Liver (tissue), 9 donors: ENCODE data around the gene SMS. TPM values are rescaled to one million over a fixed set of nuclear protein-coding genes. Genes with fewer than 3 reads are reported as not detected.

Experiments used
- DNase-seq: peaks from one replicate; pipeline ENCODE4 v3.0.0-alpha.2; 2017; ENCODE audit warnings: low spot score
- H3K27ac ChIP-seq, 2 donors: one replicate each; pipeline ENCODE4 v1.7.0; 2013; ENCODE audit warnings: inconsistent platforms in 2 of 2, low read length in 2 of 2, control low read depth in 1 of 2, low read depth in 1 of 2, mild to moderate bottlenecking in 1 of 2
- H3K27me3 ChIP-seq, 4 donors: one replicate each; pipeline versions ENCODE4 v1.6.1 to v1.7.0; 2013; ENCODE audit warnings: low read length in 3 of 4, inconsistent platforms in 1 of 4, mild to moderate bottlenecking in 1 of 4, moderate library complexity in 1 of 4; ENCODE audit not compliant: control insufficient read depth in 4 of 4, insufficient read depth in 4 of 4
- H3K36me3 ChIP-seq, 4 donors: one replicate each; pipeline versions ENCODE4 v1.6.1 to v1.7.0; 2013; ENCODE audit warnings: low read length in 3 of 4, mild to moderate bottlenecking in 3 of 4, low read depth in 1 of 4, moderate library complexity in 1 of 4; ENCODE audit not compliant: control insufficient read depth in 4 of 4, insufficient read depth in 3 of 4
- H3K4me1 ChIP-seq, 4 donors: one replicate each; pipeline versions ENCODE4 v1.6.1 to v1.7.0; 2013; ENCODE audit warnings: low read length in 3 of 4, mild to moderate bottlenecking in 3 of 4, moderate library complexity in 1 of 4; ENCODE audit not compliant: control insufficient read depth in 4 of 4, insufficient read depth in 4 of 4
- H3K4me3 ChIP-seq, 3 donors: one replicate each; pipeline versions ENCODE4 v1.6.1 to v1.7.0; 2013; ENCODE audit warnings: low read length in 3 of 3, control low read depth in 1 of 3, low read depth in 1 of 3, mild to moderate bottlenecking in 1 of 3
- H3K9ac ChIP-seq, 2 donors: one replicate each; pipeline ENCODE4 v1.7.0; 2013; ENCODE audit warnings: low read length in 2 of 2, mild to moderate bottlenecking in 2 of 2, moderate library complexity in 2 of 2, control low read depth in 1 of 2, low read depth in 1 of 2
- H3K9me3 ChIP-seq, 4 donors: one replicate each; pipeline versions ENCODE4 v1.6.1 to v1.7.0; 2013; ENCODE audit warnings: low read length in 3 of 4; ENCODE audit not compliant: control insufficient read depth in 4 of 4
- ATF3 ChIP-seq: IDR thresholded peaks from 2 replicates; pipeline ENCODE4 v1.6.1; 2016; ENCODE audit warnings: antibody characterized with exemption
- CTCF ChIP-seq: fragments of 150-350 bp; IDR thresholded peaks from 2 replicates; pipeline ENCODE4 v1.5.1; 2017; ENCODE audit warnings: improper control_type of control experiment, low read depth, low read length; ENCODE audit not compliant: missing input control
- FOXA1 ChIP-seq: IDR thresholded peaks from 2 replicates; pipeline ENCODE4 v1.6.1; 2016; ENCODE audit warnings: antibody characterized with exemption
- JUND ChIP-seq, 2 donors: IDR thresholded peaks; 2 replicates each; pipeline ENCODE4 v1.6.1; 2016; ENCODE audit warnings: antibody characterized with exemption in 2 of 2
- MAX ChIP-seq: IDR thresholded peaks from 2 replicates; pipeline ENCODE4 v1.6.1; 2016; ENCODE audit warnings: antibody characterized with exemption
- NR2F2 ChIP-seq: IDR thresholded peaks from 2 replicates; pipeline ENCODE4 v1.6.1; 2016; ENCODE audit warnings: antibody characterized with exemption
- RAD21 ChIP-seq, 2 donors: IDR thresholded peaks; 2 replicates each; pipeline ENCODE4 v1.6.1; 2016; ENCODE audit warnings: antibody characterized with exemption in 2 of 2, mild to moderate bottlenecking in 2 of 2
- REST ChIP-seq: IDR thresholded peaks from 2 replicates; pipeline ENCODE4 v1.6.1; 2016; ENCODE audit warnings: antibody characterized with exemption, mild to moderate bottlenecking
- RXRA ChIP-seq, 2 donors: IDR thresholded peaks; 2 replicates each; pipeline ENCODE4 v1.6.1; 2017 to 2018; ENCODE audit warnings: antibody characterized with exemption in 2 of 2, mild to moderate bottlenecking in 1 of 2
- SP1 ChIP-seq: IDR thresholded peaks from 2 replicates; pipeline ENCODE4 v1.6.1; 2018; ENCODE audit warnings: antibody characterized with exemption, mild to moderate bottlenecking
- TAF1 ChIP-seq: conservative IDR thresholded peaks from 2 replicates; pipeline ENCODE4 v1.6.1; 2016; ENCODE audit warnings: antibody characterized with exemption, mild to moderate bottlenecking
- YY1 ChIP-seq: IDR thresholded peaks from 2 replicates; pipeline ENCODE4 v1.6.1; 2016; ENCODE audit warnings: antibody characterized with exemption, mild to moderate bottlenecking
- ZBTB33 ChIP-seq: IDR thresholded peaks from 2 replicates; pipeline ENCODE4 v1.6.1; 2016; ENCODE audit warnings: antibody characterized with exemption
- WGBS: extraction: QIAGEN DNeasy Blood & Tissue Kit; methylation state at CpG from one replicate; pipeline ENCODE4 v1.1.7; 2013; 5-methylcytosine and 5-hydroxymethylcytosine counted together
- polyA plus RNA-seq, 2 donors: library from polyadenylated mRNA; stranded (reverse) in 1 of 2; unstranded in 1 of 2; fragments of 200-250 nt in 1 of 2; fragments of >200 nt in 1 of 2; fragmentation: Nextera tagmentation in 1 of 2; extraction: Ambion mirVana in 1 of 2; gene quantifications; one replicate each; pipeline versions ENCODE4 v1.2.1 to v1.2.3, GENCODE V29; 2013 to 2015
- total RNA-seq, 2 donors: library from RNA; depleted of rRNA; stranded (reverse); fragments of >200 nt; gene quantifications; one replicate each; pipeline ENCODE4 v1.2.3, GENCODE V29; 2014
- donor health status: healthy.
- donor health status: healthy.
- donor health status: healthy.
- donor health status: healthy.
- donor health status: healthy.

Gene SMS
- total and polyA plus RNA-seq, 4 donors: 13.9 to 41.0 (median 17.8) TPM

- no peak for TF ChIP-seq REST
- no peak for TF ChIP-seq RAD21 (IDR thresholded peaks at IDR 0.05)
- no peak for TF ChIP-seq ATF3
- TF ChIP-seq JUND (IDR thresholded peaks at IDR 0.05): no peak
Measured at GRCh38 chrX:21933077-21933476, 7.4 kb upstream of the SMS start (continued).

- 94% methylated on average over 3 of the region's 3 CpGs for WGBS
- no peak for DNase-seq
- Histone ChIP-seq H3K27me3 (no peaks in the 10 kb centered on the region), H3K4me3 (no peak overlapping the region), H3K27ac (no peak overlapping the region), H3K9me3 (no peaks in the 10 kb centered on the region), H3K9ac (no peak overlapping the region), H3K4me1 (no peaks in the 10 kb centered on the region), H3K36me3 (no peaks in the 10 kb centered on the region)
- TF ChIP-seq SP1: no peak
- TF ChIP-seq MAX: no peak
Measured at GRCh38 chrX:21934414-21934813, 6.1 kb upstream of the SMS start.

- DNase-seq: no peak
- Histone ChIP-seq H3K9ac (no peak overlapping the region), H3K27ac (peak overlapping the region; percentile 7 to 70), H3K36me3 (no peaks in the 10 kb centered on the region), H3K9me3 (no peaks in the 10 kb centered on the region), H3K4me3 (peak overlapping the region in 2 of 3 donors; percentile 37 to 85), H3K4me1 (no peaks in the 10 kb centered on the region), H3K27me3 (no peaks in the 10 kb centered on the region)
- WGBS: 74% methylated on average over 10 of the region's 10 CpGs
- no peak for TF ChIP-seq NR2F2
- no peak for TF ChIP-seq ZBTB33
- no peak for TF ChIP-seq TAF1
- TF ChIP-seq REST: no peak
- no peak for TF ChIP-seq YY1
- no peak for TF ChIP-seq JUND (IDR thresholded peaks at IDR 0.05)
- no peak for TF ChIP-seq ATF3
- TF ChIP-seq SP1: no peak
- TF ChIP-seq CTCF: no peak
- no peak for TF ChIP-seq FOXA1
- TF ChIP-seq RXRA (IDR thresholded peaks at IDR 0.05): no peak
Measured at GRCh38 chrX:21939906-21940305, 603 bp upstream of the SMS start.
